ENCODE measurements around the gene GSAP.

The GSAP gene

GRCh38 chr7:77409739-77410547 lies 6.2 kb downstream of the GSAP start:
- no peak overlapping the region for H3K4me3 ChIP-seq (ENCODE audit: low read depth, low read length)

- no peak overlapping the region for H3K4me3 ChIP-seq (ENCODE audit: low read depth, low read length)
Measured at GRCh38 chr7:77409005-77409738, 7.0 kb downstream of the GSAP start.

GRCh38 chr7:77407906-77408305 lies 8.2 kb downstream of the GSAP start:
- H3K4me3 ChIP-seq (ENCODE audit: low read depth, low read length): no peak overlapping the region

GRCh38 chr7:77406421-77406820 lies 9.7 kb downstream of the GSAP start:
- no peak overlapping the region for H3K4me3 ChIP-seq (ENCODE audit: low read depth, low read length)

- H3K4me3 ChIP-seq (ENCODE audit: low read depth, low read length): no peak overlapping the region
Measured at GRCh38 chr7:77404641-77405040, 11.5 kb downstream of the GSAP start.

- H3K4me3 ChIP-seq (ENCODE audit: low read depth, low read length): no peak overlapping the region
Measured at GRCh38 chr7:77403957-77404356, 12.2 kb downstream of the GSAP start.

GRCh38 chr7:77402818-77403217 lies 13.3 kb downstream of the GSAP start:
- H3K4me3 ChIP-seq (ENCODE audit: low read depth, low read length): no peak overlapping the region

GRCh38 chr7:77401002-77401401 lies 15.1 kb downstream of the GSAP start:
- H3K4me3 ChIP-seq (ENCODE audit: low read depth, low read length): no peak overlapping the region

GRCh38 chr7:77399816-77400215 lies 16.3 kb downstream of the GSAP start:
- no peak overlapping the region for H3K4me3 ChIP-seq (ENCODE audit: low read depth, low read length)

GRCh38 chr7:77396894-77397547 lies 19.1 kb downstream of the GSAP start:
- no peak overlapping the region for H3K4me3 ChIP-seq (ENCODE audit: low read depth, low read length)

GRCh38 chr7:77395626-77396025 lies 20.5 kb downstream of the GSAP start:
- no peak overlapping the region for H3K4me3 ChIP-seq (ENCODE audit: low read depth, low read length)

- no peak overlapping the region for H3K4me3 ChIP-seq (ENCODE audit: low read depth, low read length)
Measured at GRCh38 chr7:77393954-77394353, 22.2 kb downstream of the GSAP start.

GRCh38 chr7:77393261-77393660 lies 22.9 kb downstream of the GSAP start:
- no peak overlapping the region for H3K4me3 ChIP-seq (ENCODE audit: low read depth, low read length)

GRCh38 chr7:77391230-77391629 lies 24.9 kb downstream of the GSAP start:
- H3K4me3 ChIP-seq (ENCODE audit: low read depth, low read length): no peak overlapping the region

GRCh38 chr7:77388055-77388641 lies 28.0 kb downstream of the GSAP start:
- no peak overlapping the region for H3K4me3 ChIP-seq (ENCODE audit: low read depth, low read length)

GRCh38 chr7:77386165-77386822 lies 29.9 kb downstream of the GSAP start:
- no peak overlapping the region for H3K4me3 ChIP-seq (ENCODE audit: low read depth, low read length)

GRCh38 chr7:77383333-77383740 lies 32.8 kb downstream of the GSAP start:
- no peak overlapping the region for H3K4me3 ChIP-seq (ENCODE audit: low read depth, low read length)

GRCh38 chr7:77382532-77382931 lies 33.6 kb downstream of the GSAP start:
- no peak overlapping the region for H3K4me3 ChIP-seq (ENCODE audit: low read depth, low read length)

- no peak overlapping the region for H3K4me3 ChIP-seq (ENCODE audit: low read depth, low read length)
Measured at GRCh38 chr7:77378584-77378983, 37.6 kb downstream of the GSAP start.

GRCh38 chr7:77370606-77371005 lies 45.5 kb downstream of the GSAP start:
- no peak overlapping the region for H3K4me3 ChIP-seq (ENCODE audit: low read depth, low read length)

- no peak overlapping the region for H3K4me3 ChIP-seq (ENCODE audit: low read depth, low read length)
Measured at GRCh38 chr7:77368974-77369373, 47.2 kb downstream of the GSAP start.
